Activated T-cell treated with anti-CD3 and anti-CD28 coated beads for 4 hours (primary cell): ENCODE measurements around the gene KIF1B.
"Not testable (repeated sequence)": the region's sequence is repeated elsewhere in the genome, so short reads cannot be mapped to it uniquely, and the experiment has no call there.

Source experiments
- DNase-seq: peaks from one replicate; pipeline ENCODE4 v3.0.0-alpha.2; 2020

KIF1B gene

GRCh38 chr1:10242811-10243210, 32.4 kb downstream of the KIF1B start:
- no peak for DNase-seq

- DNase-seq: no peak
Measured at GRCh38 chr1:10245674-10246073, 35.3 kb downstream of the KIF1B start.

GRCh38 chr1:10249808-10250457, 39.6 kb downstream of the KIF1B start:
- DNase-seq: no peak

- DNase-seq: no peak
Measured at GRCh38 chr1:10250663-10251062, 40.3 kb downstream of the KIF1B start.

- not testable (repeated sequence) for DNase-seq
Measured at GRCh38 chr1:10251325-10252108, 41.1 kb downstream of the KIF1B start.

- no peak for DNase-seq
Measured at GRCh38 chr1:10252508-10252907, 42.1 kb downstream of the KIF1B start.

GRCh38 chr1:10253149-10253548, 42.8 kb downstream of the KIF1B start:
- no peak for DNase-seq

GRCh38 chr1:10253755-10254154, 43.4 kb downstream of the KIF1B start:
- no peak for DNase-seq

GRCh38 chr1:10257851-10258250, 47.5 kb downstream of the KIF1B start:
- DNase-seq: no peak

GRCh38 chr1:10259547-10259946, 49.2 kb downstream of the KIF1B start:
- not testable (repeated sequence) for DNase-seq

- no peak for DNase-seq
Measured at GRCh38 chr1:10263450-10264082, 53.2 kb downstream of the KIF1B start.

GRCh38 chr1:10265027-10265426, 54.7 kb downstream of the KIF1B start:
- no peak for DNase-seq

- no peak for DNase-seq
Measured at GRCh38 chr1:10265900-10266299, 55.5 kb downstream of the KIF1B start.

GRCh38 chr1:10267319-10267718, 56.9 kb downstream of the KIF1B start:
- no peak for DNase-seq

GRCh38 chr1:10267921-10268320, 57.6 kb downstream of the KIF1B start:
- DNase-seq: no peak

- no peak for DNase-seq
Measured at GRCh38 chr1:10271090-10271489, 60.7 kb downstream of the KIF1B start.

- no peak for DNase-seq
Measured at GRCh38 chr1:10271869-10272268, 61.5 kb downstream of the KIF1B start.

- no peak for DNase-seq
Measured at GRCh38 chr1:10272274-10272673, 61.9 kb downstream of the KIF1B start.

GRCh38 chr1:10278880-10279279, 68.5 kb downstream of the KIF1B start:
- no peak for DNase-seq

GRCh38 chr1:10280439-10281350, 70.3 kb downstream of the KIF1B start:
- no peak for DNase-seq

- DNase-seq: no peak
Measured at GRCh38 chr1:10283318-10283984, 73.1 kb downstream of the KIF1B start.

- DNase-seq: no peak
Measured at GRCh38 chr1:10286244-10286643, 75.9 kb downstream of the KIF1B start.
